Measurements from ENCODE around the gene HINT1.

GRCh38 chr5:131170540-131171275, 5.7 kb upstream of the HINT1 start, which contains the start of gene LYRM7:
- peak; percentile 85; the same call in 1 of the 2 replicates for TF ChIP-seq TAF1 (IDR thresholded peaks at IDR 0.05; ENCODE audit: borderline replicate concordance, insufficient read depth, low read length)
- peak; percentile 88 for TF ChIP-seq POLR2AphosphoS5 (IDR thresholded peaks at IDR 0.05; ENCODE audit: low read depth, low read length)
- 0 out of 2 replicates have a peak, but pooled peaks have one; percentile 14 for TF ChIP-seq SIN3A (IDR thresholded peaks at IDR 0.05; ENCODE audit: borderline replicate concordance, insufficient read depth, low read length)
- no peak for TF ChIP-seq REST (IDR thresholded peaks at IDR 0.05; ENCODE audit: insufficient read depth in 1 of 2, low read depth in 2 of 2, low read length in 2 of 2)
